Activated naive CD8-positive, alpha-beta T cell (primary cell): Measurements from ENCODE around the gene CACNA1E.

Experiments
- H3K27ac Mint-ChIP-seq: one replicate; pipeline ENCODE4 v1.8.0; 2021; ENCODE audit warnings: mixed read lengths
- H3K27me3 Mint-ChIP-seq: one replicate; pipeline ENCODE4 v1.8.0; 2021; ENCODE audit warnings: mixed read lengths
- H3K36me3 Mint-ChIP-seq: one replicate; pipeline ENCODE4 v1.8.0; 2021; ENCODE audit warnings: mixed read lengths
- H3K4me1 Mint-ChIP-seq: one replicate; pipeline ENCODE4 v1.8.0; 2021; ENCODE audit warnings: low read depth, mixed read lengths
- H3K4me3 Mint-ChIP-seq: one replicate; pipeline ENCODE4 v1.8.0; 2021; ENCODE audit warnings: mild to moderate bottlenecking, mixed read lengths
- H3K9me3 Mint-ChIP-seq: one replicate; pipeline ENCODE4 v1.8.0; 2021; ENCODE audit warnings: low read depth, mixed read lengths

Gene CACNA1E

GRCh38 chr1:181675091-181675917 is 192.0 kb downstream of the CACNA1E start:
- H3K27me3 Mint-ChIP-seq, result peaks cover 15% of the 10 kb centered on the region
- no peak overlapping the region for H3K4me3 Mint-ChIP-seq

GRCh38 chr1:181675918-181676190 is 192.5 kb downstream of the CACNA1E start:
- Mint-ChIP-seq H3K9me3 (no peaks in the 10 kb centered on the region), H3K4me3 (no peak overlapping the region), H3K27ac (no peak overlapping the region), H3K27me3 (peaks cover 15% of the 10 kb centered on the region), H3K36me3 (no peaks in the 10 kb centered on the region), H3K4me1 (no peaks in the 10 kb centered on the region)

More at GRCh38 chr1:181675091-181675917, 192.0 kb downstream of the CACNA1E start:
- no peaks in the 10 kb centered on the region for H3K9me3 Mint-ChIP-seq
- H3K4me1 Mint-ChIP-seq, result no peaks in the 10 kb centered on the region
- no peak overlapping the region for H3K27ac Mint-ChIP-seq
- no peaks in the 10 kb centered on the region for H3K36me3 Mint-ChIP-seq

- no peaks in the 10 kb centered on the region for H3K4me1 Mint-ChIP-seq
- no peak overlapping the region for H3K27ac Mint-ChIP-seq
- H3K36me3 Mint-ChIP-seq, result no peaks in the 10 kb centered on the region
- H3K9me3 Mint-ChIP-seq, result no peaks in the 10 kb centered on the region
- H3K4me3 Mint-ChIP-seq, result no peak overlapping the region
- peaks cover 12% of the 10 kb centered on the region for H3K27me3 Mint-ChIP-seq
Observed at GRCh38 chr1:181676269-181676668, 193.0 kb downstream of the CACNA1E start.

GRCh38 chr1:181680332-181680731 is 197.0 kb downstream of the CACNA1E start:
- Mint-ChIP-seq H3K27me3 (peaks cover 5% of the 10 kb centered on the region), H3K27ac (no peak overlapping the region), H3K4me3 (no peak overlapping the region), H3K4me1 (no peaks in the 10 kb centered on the region), H3K36me3 (no peaks in the 10 kb centered on the region), H3K9me3 (no peaks in the 10 kb centered on the region)

- Mint-ChIP-seq H3K27me3 (peaks cover 5% of the 10 kb centered on the region), H3K27ac (no peak overlapping the region), H3K36me3 (no peaks in the 10 kb centered on the region), H3K4me1 (no peaks in the 10 kb centered on the region), H3K9me3 (no peaks in the 10 kb centered on the region), H3K4me3 (no peak overlapping the region)
Observed at GRCh38 chr1:181680871-181681270, 197.6 kb downstream of the CACNA1E start.

- no peak overlapping the region for H3K4me3 Mint-ChIP-seq
Observed at GRCh38 chr1:181685211-181685610, 201.9 kb downstream of the CACNA1E start.

GRCh38 chr1:181701891-181702290 is 218.6 kb downstream of the CACNA1E start:
- H3K27me3 Mint-ChIP-seq, result peaks cover 13% of the 10 kb centered on the region

More at GRCh38 chr1:181685211-181685610, 201.9 kb downstream of the CACNA1E start:
- no peaks in the 10 kb centered on the region for H3K4me1 Mint-ChIP-seq
- H3K36me3 Mint-ChIP-seq, result no peaks in the 10 kb centered on the region
- H3K27ac Mint-ChIP-seq, result no peak overlapping the region
- H3K27me3 Mint-ChIP-seq, result peaks cover 17% of the 10 kb centered on the region
- H3K9me3 Mint-ChIP-seq, result no peaks in the 10 kb centered on the region

GRCh38 chr1:181704546-181704945 is 221.2 kb downstream of the CACNA1E start:
- Mint-ChIP-seq H3K9me3 (no peaks in the 10 kb centered on the region), H3K27me3 (peaks cover 13% of the 10 kb centered on the region), H3K4me3 (no peak overlapping the region), H3K36me3 (no peaks in the 10 kb centered on the region), H3K4me1 (no peaks in the 10 kb centered on the region), H3K27ac (no peak overlapping the region)

More at GRCh38 chr1:181701891-181702290, 218.6 kb downstream of the CACNA1E start:
- Mint-ChIP-seq H3K4me3 (no peak overlapping the region), H3K27ac (no peak overlapping the region), H3K9me3 (no peaks in the 10 kb centered on the region), H3K36me3 (no peaks in the 10 kb centered on the region), H3K4me1 (no peaks in the 10 kb centered on the region)

GRCh38 chr1:181711820-181712219 is 228.5 kb downstream of the CACNA1E start:
- Mint-ChIP-seq H3K4me1 (no peaks in the 10 kb centered on the region), H3K4me3 (no peak overlapping the region), H3K27me3 (peaks cover 9% of the 10 kb centered on the region), H3K36me3 (no peaks in the 10 kb centered on the region), H3K27ac (no peak overlapping the region), H3K9me3 (no peaks in the 10 kb centered on the region)

- no peaks in the 10 kb centered on the region for H3K4me1 Mint-ChIP-seq
- H3K36me3 Mint-ChIP-seq, result no peaks in the 10 kb centered on the region
- no peaks in the 10 kb centered on the region for H3K9me3 Mint-ChIP-seq
- H3K4me3 Mint-ChIP-seq, result no peak overlapping the region
- H3K27ac Mint-ChIP-seq, result no peak overlapping the region
- peaks cover 9% of the 10 kb centered on the region for H3K27me3 Mint-ChIP-seq
Observed at GRCh38 chr1:181712711-181713110, 229.4 kb downstream of the CACNA1E start.

- H3K36me3 Mint-ChIP-seq, result no peaks in the 10 kb centered on the region
- no peaks in the 10 kb centered on the region for H3K9me3 Mint-ChIP-seq
- peaks cover 8% of the 10 kb centered on the region for H3K27me3 Mint-ChIP-seq
- H3K4me3 Mint-ChIP-seq, result no peak overlapping the region
- H3K4me1 Mint-ChIP-seq, result no peaks in the 10 kb centered on the region
- no peak overlapping the region for H3K27ac Mint-ChIP-seq
Observed at GRCh38 chr1:181714428-181714827, 231.1 kb downstream of the CACNA1E start.

GRCh38 chr1:181718034-181718433 is 234.7 kb downstream of the CACNA1E start:
- Mint-ChIP-seq H3K9me3 (no peaks in the 10 kb centered on the region), H3K27ac (no peak overlapping the region), H3K4me3 (no peak overlapping the region), H3K27me3 (peaks cover 5% of the 10 kb centered on the region), H3K4me1 (no peaks in the 10 kb centered on the region), H3K36me3 (no peaks in the 10 kb centered on the region)

- no peak overlapping the region for H3K4me3 Mint-ChIP-seq
- H3K36me3 Mint-ChIP-seq, result no peaks in the 10 kb centered on the region
- no peaks in the 10 kb centered on the region for H3K4me1 Mint-ChIP-seq
- no peaks in the 10 kb centered on the region for H3K9me3 Mint-ChIP-seq
- H3K27me3 Mint-ChIP-seq, result peaks cover 5% of the 10 kb centered on the region
- H3K27ac Mint-ChIP-seq, result no peak overlapping the region
Observed at GRCh38 chr1:181726320-181727012, 243.1 kb downstream of the CACNA1E start.

GRCh38 chr1:181730606-181731005 is 247.3 kb downstream of the CACNA1E start:
- no peak overlapping the region for H3K4me3 Mint-ChIP-seq
- no peaks in the 10 kb centered on the region for H3K4me1 Mint-ChIP-seq
- H3K27me3 Mint-ChIP-seq, result peaks cover 5% of the 10 kb centered on the region
- H3K27ac Mint-ChIP-seq, result no peak overlapping the region
- no peaks in the 10 kb centered on the region for H3K36me3 Mint-ChIP-seq
- no peaks in the 10 kb centered on the region for H3K9me3 Mint-ChIP-seq

- Mint-ChIP-seq H3K4me3 (no peak overlapping the region), H3K36me3 (no peaks in the 10 kb centered on the region), H3K9me3 (no peaks in the 10 kb centered on the region), H3K27ac (no peak overlapping the region), H3K4me1 (no peaks in the 10 kb centered on the region), H3K27me3 (peaks cover 6% of the 10 kb centered on the region)
Observed at GRCh38 chr1:181732218-181732990, 249.1 kb downstream of the CACNA1E start.
